Measurements from ENCODE around the gene PHKB.
"Not testable (repeated sequence)": the region's sequence is repeated elsewhere in the genome, so short reads cannot be mapped to it uniquely, and the experiment has no call there.

PHKB gene

DNA sequence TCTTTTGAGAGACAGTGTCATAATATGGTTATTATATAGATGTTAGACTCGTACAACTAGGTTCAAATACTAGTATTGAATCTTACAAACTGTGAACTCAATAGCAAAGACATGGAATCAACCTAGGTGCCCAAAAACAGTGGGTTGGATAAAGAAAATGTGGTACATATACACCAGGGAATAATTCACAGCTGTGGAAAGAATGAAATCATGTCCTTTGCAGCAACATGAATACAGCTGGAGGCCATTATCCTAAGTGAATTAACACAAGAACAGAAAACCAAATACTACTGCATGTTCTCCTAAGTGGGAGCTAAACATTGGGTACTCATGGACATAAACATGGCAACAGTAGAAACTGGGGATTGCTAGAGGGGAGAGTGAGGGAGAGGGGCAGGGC lies 8.1 kb downstream of the PHKB start:
- no peak for DNase-seq (ENCODE audit: low read depth in 1 of 2, low spot score in 1 of 2)

DNA sequence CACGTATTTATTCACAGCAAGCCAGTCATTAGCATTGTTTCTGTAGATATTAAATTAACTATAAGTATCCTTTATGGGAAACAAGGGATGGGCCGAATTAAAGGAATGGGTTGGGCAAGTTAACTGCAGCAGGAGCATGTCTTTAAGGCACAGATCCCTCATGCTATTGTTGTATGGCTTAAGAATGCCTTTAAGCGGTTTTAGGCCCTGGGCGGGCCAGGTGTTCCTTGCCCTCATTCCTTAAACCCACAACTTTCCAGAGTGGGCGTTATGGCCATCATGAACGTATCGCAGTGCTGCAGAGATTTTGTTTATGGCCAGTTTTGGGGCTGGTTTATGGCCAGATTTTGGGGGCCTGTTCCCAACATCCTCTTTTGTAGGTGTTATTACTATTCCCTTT lies 9.1 kb downstream of the PHKB start:
- no peak for DNase-seq (ENCODE audit: low read depth in 1 of 2, low spot score in 1 of 2)

GRCh38 chr16:47470810-47471209 lies 9.7 kb downstream of the PHKB start:
- no peak for DNase-seq (ENCODE audit: low read depth in 1 of 2, low spot score in 1 of 2)

- not testable (repeated sequence) for DNase-seq (ENCODE audit: low read depth in 1 of 2, low spot score in 1 of 2)
Measured at GRCh38 chr16:47473004-47473403, 11.9 kb downstream of the PHKB start.

DNA sequence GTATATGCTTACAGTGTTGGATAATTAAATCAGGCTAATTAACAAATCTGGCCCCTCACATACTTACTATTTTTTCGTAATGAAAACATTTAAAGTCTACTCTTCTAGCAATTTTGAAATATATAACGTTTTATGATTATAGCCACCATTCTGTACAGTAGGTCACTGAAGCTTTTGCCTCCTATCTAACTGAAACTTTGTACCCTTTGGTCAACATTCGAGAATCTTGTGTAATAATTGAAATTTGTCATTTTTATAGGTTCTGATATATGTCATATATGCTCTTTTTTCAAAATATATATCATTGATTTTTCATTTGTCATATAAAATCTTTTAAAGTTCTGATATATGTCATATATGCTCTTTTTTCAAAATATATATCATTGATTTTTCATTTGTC lies 12.7 kb downstream of the PHKB start:
- DNase-seq (ENCODE audit: low read depth in 1 of 2, low spot score in 1 of 2), result no peak

GRCh38 chr16:47475786-47476185 lies 14.7 kb downstream of the PHKB start:
- DNase-seq (ENCODE audit: low read depth in 1 of 2, low spot score in 1 of 2), result no peak

GRCh38 chr16:47476654-47477345 lies 15.7 kb downstream of the PHKB start:
- DNase-seq (ENCODE audit: low read depth in 1 of 2, low spot score in 1 of 2), result no peak

- no peak for DNase-seq (ENCODE audit: low read depth in 1 of 2, low spot score in 1 of 2)
Measured at GRCh38 chr16:47477679-47478078, 16.5 kb downstream of the PHKB start.

- DNase-seq (ENCODE audit: low read depth in 1 of 2, low spot score in 1 of 2), result no peak
Measured at GRCh38 chr16:47480410-47480809, 19.3 kb downstream of the PHKB start.

GRCh38 chr16:47481698-47482374 lies 20.7 kb downstream of the PHKB start:
- DNase-seq (ENCODE audit: low read depth in 1 of 2, low spot score in 1 of 2), result no peak

GRCh38 chr16:47483616-47484015 lies 22.5 kb downstream of the PHKB start:
- DNase-seq (ENCODE audit: low read depth in 1 of 2, low spot score in 1 of 2), result no peak

DNA sequence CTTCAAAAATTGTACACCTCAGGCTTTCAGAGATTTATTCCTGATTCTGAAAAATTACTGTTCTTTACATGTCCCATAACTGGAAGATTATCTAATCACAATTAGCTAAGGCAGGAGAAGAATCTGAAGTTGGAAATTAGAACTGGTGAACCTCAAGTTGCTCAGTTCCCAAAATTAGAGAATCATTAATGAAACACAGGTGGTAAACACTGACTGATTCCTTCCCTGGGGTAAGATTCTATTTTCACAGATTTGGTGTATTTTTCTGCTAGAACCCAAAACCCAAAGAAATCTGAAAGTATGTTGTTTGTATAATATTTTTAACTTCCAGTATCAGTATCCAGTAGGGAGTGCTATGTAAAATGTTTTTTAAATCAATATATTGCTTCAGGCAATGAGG lies 25.7 kb downstream of the PHKB start:
- no peak for DNase-seq (ENCODE audit: low read depth in 1 of 2, low spot score in 1 of 2)

DNA sequence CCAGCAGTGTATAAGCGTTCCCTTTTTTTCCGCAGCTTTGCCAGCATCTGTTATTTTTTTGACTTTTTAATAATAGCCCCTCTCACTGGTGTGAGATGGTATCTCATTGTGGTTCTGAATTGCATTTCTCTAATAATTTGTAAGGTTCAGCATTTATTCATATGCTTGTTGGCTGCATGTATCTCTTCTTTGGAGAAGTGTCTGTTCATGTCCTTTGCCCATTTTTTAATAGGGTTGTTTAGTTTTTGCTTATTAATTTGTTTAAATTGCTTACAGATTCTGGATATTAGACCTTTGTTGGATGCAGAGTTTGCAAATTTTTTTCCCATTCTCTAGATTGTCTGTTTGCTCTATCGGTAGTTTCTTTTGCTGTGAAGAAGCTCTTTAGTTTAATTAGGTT lies 26.9 kb downstream of the PHKB start:
- DNase-seq (ENCODE audit: low read depth in 1 of 2, low spot score in 1 of 2), result no peak

- DNase-seq (ENCODE audit: low read depth in 1 of 2, low spot score in 1 of 2), result no peak
Measured at GRCh38 chr16:47490471-47490870, 29.3 kb downstream of the PHKB start.

DNA sequence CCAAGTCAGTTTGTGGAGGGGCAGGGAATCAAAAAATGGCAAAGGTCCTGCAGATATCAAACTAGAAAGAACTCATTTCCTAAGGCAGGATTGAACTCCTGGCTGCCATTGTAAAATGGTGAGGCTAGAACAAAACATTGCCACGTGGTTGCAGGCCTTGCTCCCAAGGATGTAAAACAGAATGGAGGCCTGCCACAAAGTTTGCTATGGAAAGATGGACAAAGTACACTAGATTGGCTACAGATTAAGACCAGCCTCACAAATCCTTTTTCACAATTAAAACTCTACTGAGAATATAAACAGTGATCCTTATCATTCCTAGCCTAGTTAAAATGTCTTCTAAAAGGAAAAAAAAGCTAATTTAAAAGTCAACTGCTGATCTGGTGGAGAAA lies 30.9 kb downstream of the PHKB start:
- DNase-seq (ENCODE audit: low read depth in 1 of 2, low spot score in 1 of 2), result no peak

DNA sequence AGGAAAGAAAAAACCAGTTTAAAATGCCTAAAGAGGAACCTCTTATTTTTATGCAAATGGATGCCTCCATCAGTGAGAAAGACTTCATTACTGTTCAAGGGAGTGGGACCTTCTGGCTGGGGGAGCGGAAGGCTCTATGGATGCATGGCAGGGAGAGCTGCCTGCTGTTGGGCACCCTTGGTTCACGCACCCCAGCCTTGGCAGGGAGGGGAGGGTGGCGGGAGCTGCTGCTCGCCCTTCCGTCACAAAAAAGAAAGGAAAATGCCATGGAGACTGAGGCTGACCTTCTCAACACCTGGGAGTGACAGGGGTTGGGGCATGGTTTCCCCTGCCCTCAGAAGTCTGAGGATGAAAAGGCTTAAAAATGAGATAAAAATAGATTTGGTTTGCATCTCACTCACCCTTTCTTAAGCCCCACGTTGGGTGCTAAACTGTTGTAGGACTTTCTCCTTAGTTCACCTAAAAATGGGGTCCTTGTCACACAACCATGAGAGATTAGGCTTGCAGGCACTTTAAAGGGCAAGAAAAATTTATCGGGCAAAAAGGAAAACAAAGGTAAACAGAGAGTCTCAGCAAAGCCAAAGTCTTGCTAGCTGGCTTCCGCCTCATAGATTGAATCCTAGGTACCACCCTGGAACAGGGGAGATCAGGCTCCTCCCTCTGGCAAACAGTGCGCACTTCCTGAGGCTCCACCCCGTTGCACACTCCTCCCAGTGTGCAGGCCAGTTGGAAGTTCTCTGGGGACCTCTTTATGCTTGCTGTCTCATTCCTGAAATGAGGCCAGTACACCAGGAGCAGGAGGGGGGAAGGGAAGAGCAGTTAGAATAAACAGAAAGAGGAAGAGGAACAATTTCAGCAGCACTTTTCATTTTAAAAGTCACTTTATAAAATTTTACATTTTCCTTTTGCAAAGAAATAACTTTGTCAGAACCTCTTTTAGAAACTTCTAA lies 31.6 kb downstream of the PHKB start:
- DNase-seq (ENCODE audit: low read depth in 1 of 2, low spot score in 1 of 2), result no peak

DNA sequence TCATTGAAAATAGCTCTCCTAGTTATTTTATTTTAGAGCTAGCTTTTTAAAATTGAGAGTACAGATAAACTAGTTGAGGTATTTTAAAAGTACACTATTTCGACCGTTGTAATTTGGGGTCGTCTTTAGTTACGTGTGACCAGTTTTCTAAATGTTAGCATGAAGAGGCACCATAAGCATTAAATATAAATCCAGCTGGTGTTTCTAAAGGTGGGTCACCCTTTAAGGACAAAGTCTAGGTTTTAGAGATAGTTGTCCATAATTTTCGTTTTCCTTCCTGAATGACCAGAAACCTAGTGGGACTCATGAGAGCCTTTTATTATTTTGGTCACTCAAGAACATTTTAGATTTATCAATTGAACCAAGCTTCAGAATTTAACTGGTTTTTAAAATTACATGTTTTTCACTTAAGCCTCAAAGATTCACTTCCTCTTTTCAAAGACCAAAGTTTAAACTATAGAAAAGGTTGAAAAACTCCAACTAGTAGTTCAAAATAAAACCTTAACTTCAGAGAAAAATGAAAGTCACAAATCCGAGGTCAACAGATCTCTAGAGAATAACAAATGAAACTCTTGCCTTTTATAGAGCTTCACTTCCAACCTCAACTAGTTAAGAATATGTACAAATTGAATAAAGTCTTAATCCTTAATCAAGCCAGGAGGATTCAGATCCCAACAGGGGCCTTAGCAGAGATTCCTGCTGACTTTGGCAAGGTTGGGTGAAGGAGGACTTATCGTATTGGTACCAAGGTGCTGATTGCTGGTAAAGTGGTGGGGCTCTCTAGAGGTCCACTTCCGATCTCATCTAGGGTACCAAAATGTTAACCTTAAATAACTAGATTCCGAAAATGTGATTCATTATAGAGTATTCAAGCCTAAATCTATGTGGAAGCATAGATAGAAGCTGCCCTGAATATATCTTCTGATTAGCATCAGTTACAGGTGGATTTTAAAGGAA lies 32.5 kb downstream of the PHKB start:
- DNase-seq (ENCODE audit: low read depth in 1 of 2, low spot score in 1 of 2), result no peak

DNA sequence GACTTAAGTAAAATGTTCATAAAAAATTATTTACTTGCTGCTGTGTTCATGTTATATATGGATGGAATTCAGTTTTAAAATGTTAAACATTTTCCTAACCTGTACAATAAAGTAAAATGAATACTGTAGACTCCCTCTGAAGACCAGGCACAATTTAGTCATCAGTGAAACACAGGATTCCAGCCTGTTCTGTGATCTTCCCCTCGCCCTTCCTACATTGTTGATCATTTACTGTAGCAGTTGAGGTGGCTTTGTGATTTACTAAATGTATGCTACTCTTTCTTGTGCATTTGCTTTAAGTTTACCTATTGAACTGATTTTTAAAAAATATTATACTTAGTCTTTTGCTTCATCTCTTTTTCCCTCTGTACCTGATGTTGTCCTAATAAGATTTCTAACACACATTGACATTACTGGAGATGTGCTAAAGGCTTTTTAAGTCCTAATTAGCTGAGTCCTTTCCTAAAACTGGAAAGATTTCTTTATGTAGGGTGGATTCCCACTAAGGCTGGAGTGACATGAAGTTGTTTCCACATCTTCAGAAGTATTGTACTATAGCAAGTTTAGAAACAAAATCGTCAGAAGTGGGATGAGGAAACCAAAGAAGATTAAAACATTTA lies 38.1 kb downstream of the PHKB start:
- DNase-seq (ENCODE audit: low read depth in 1 of 2, low spot score in 1 of 2), result no peak

DNA sequence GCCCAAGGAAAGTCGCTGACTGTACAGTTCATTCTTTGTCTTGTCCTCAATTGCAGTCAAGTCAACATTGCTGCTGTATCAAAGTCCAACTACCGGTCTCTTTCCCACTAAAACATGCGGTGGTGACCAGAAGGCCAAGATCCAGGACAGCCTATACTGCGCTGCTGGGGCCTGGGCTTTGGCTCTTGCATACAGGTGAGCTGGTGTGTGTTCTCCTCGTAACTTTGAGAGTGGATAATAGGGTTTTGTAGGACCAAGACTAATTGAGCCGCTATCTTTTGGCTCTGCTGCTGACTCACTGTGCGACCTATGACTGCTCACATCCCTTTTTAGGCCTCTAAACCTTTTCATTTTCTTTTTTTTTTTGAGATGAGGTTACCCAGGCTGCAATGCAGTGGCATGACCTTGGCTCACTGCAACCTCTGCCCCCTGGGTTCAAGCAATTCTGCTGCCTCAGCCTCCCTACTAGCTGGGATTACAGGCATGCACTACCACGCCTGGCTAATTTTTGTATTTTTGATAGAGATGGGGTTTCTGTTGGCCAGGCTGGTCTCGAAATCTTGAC lies 38.7 kb downstream of the PHKB start:
- DNase-seq (ENCODE audit: low read depth in 1 of 2, low spot score in 1 of 2), result no peak

GRCh38 chr16:47503936-47504335 lies 42.8 kb downstream of the PHKB start:
- no peak for DNase-seq (ENCODE audit: low read depth in 1 of 2, low spot score in 1 of 2)
